ENCODE results near the gene RAB13.
A peak's percentile ranks its signal among the peaks of the same experiment; 100 is the strongest.

Gene RAB13

GRCh38 chr1:153977250-153978240 lies 8.6 kb downstream of the RAB13 start, which contains the start of gene JTB:
TSS of gene JTB (minus strand) at chr1:153977674. CDS start at chr1:153977252, 422 bp downstream.
- TF ChIP-seq CTCF (IDR thresholded peaks at IDR 0.05) = no peak
- Histone ChIP-seq H3K4me3 (ENCODE audit: low read depth, low read length) (peak within 1 kb of the TSS; percentile 82), H3K36me3 (ENCODE audit: control insufficient read depth, insufficient read depth, low read length) (no peaks in the 10 kb centered on the region), H3K27ac (peak within 1 kb of the TSS; percentile 81), H3K27me3 (ENCODE audit: control insufficient read depth, insufficient read depth, low read length) (no peaks in the 10 kb centered on the region), H3K4me2 (ENCODE audit: low read length) (peak within 1 kb of the TSS; percentile 81), H3K4me1 (no peaks in the 10 kb centered on the region), H3K79me2 (no peaks in the 10 kb centered on the region), H2AFZ (peak within 1 kb of the TSS; percentile 93), H3K9me3 (ENCODE audit: control insufficient read depth, low read length) (no peaks in the 10 kb centered on the region), H3K9ac (peak within 1 kb of the TSS; percentile 13)

GRCh38 chr1:153976819-153977249 lies 9.3 kb downstream of the RAB13 start:
- H3K4me1 ChIP-seq = no peaks in the 10 kb centered on the region
- no peaks in the 10 kb centered on the region for H3K36me3 ChIP-seq (ENCODE audit: control insufficient read depth, insufficient read depth, low read length)
- no peaks in the 10 kb centered on the region for H3K9me3 ChIP-seq (ENCODE audit: control insufficient read depth, low read length)
- peak overlapping the region; percentile 13 for H3K9ac ChIP-seq
- H3K79me2 ChIP-seq = no peaks in the 10 kb centered on the region
- TF ChIP-seq CTCF (IDR thresholded peaks at IDR 0.05) = no peak
- peak overlapping the region; percentile 82 for H3K4me3 ChIP-seq (ENCODE audit: low read depth, low read length)
- H3K27ac ChIP-seq = peak overlapping the region; percentile 81
- H3K4me2 ChIP-seq (ENCODE audit: low read length) = peak overlapping the region; percentile 81
- H3K27me3 ChIP-seq (ENCODE audit: control insufficient read depth, insufficient read depth, low read length) = no peaks in the 10 kb centered on the region
- H2AFZ ChIP-seq = peak overlapping the region; percentile 93

- Histone ChIP-seq H3K27me3 (ENCODE audit: control insufficient read depth, insufficient read depth, low read length) (no peaks in the 10 kb centered on the region), H3K4me1 (peaks cover under 1% of the 10 kb centered on the region), H3K4me3 (ENCODE audit: low read depth, low read length) (no peak overlapping the region), H3K27ac (no peak overlapping the region), H2AFZ (no peak overlapping the region), H3K9ac (no peak overlapping the region), H3K9me3 (ENCODE audit: control insufficient read depth, low read length) (no peaks in the 10 kb centered on the region), H3K79me2 (no peaks in the 10 kb centered on the region), H3K4me2 (ENCODE audit: low read length) (no peak overlapping the region), H3K36me3 (ENCODE audit: control insufficient read depth, insufficient read depth, low read length) (no peaks in the 10 kb centered on the region)
- no peak for TF ChIP-seq CTCF (IDR thresholded peaks at IDR 0.05)
Measured at GRCh38 chr1:153973525-153973924, 12.6 kb downstream of the RAB13 start.

- Histone ChIP-seq H3K9me3 (ENCODE audit: control insufficient read depth, low read length) (no peaks in the 10 kb centered on the region), H3K9ac (no peak overlapping the region), H3K27ac (no peak overlapping the region), H3K27me3 (ENCODE audit: control insufficient read depth, insufficient read depth, low read length) (no peaks in the 10 kb centered on the region), H3K4me1 (peaks cover 3% of the 10 kb centered on the region), H3K36me3 (ENCODE audit: control insufficient read depth, insufficient read depth, low read length) (no peaks in the 10 kb centered on the region), H3K79me2 (no peaks in the 10 kb centered on the region), H3K4me2 (ENCODE audit: low read length) (no peak overlapping the region), H3K4me3 (ENCODE audit: low read depth, low read length) (no peak overlapping the region), H2AFZ (no peak overlapping the region)
- no peak for TF ChIP-seq CTCF (IDR thresholded peaks at IDR 0.05)
Measured at GRCh38 chr1:153973071-153973470, 13.1 kb downstream of the RAB13 start.

All from parathyroid adenoma (tissue), 2 donors.